Measurements from ENCODE around the gene THSD7A.

THSD7A gene

GRCh38 chr7:11831736-11832495 lies at the start of gene THSD7A:
TSS of gene THSD7A (minus strand) at chr7:11832198. CDS start at chr7:11831946, 252 bp downstream.
- DNase-seq = no peak

GRCh38 chr7:11881680-11882079 lies 49.7 kb upstream of the THSD7A start:
- no peak for DNase-seq

DNA sequence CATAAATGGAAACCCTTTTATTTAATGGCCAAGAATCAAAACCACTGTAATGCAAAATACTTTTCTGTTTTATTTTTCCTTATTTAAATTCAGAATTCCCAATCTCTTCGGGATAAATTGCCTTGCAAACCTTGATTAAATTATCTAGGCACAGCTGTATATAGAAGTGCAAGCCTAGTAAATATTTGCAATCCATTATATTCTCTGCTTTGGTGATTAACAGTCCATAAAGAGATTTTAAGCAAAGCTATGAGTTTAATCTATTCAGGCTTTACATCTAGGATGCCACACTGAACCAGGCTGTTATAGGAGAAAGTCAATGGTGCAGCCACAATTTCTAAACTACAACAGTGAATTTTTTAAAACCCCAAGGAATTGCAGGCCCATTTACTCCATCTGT lies 43.6 kb upstream of the THSD7A start:
- DNase-seq = no peak

DNA sequence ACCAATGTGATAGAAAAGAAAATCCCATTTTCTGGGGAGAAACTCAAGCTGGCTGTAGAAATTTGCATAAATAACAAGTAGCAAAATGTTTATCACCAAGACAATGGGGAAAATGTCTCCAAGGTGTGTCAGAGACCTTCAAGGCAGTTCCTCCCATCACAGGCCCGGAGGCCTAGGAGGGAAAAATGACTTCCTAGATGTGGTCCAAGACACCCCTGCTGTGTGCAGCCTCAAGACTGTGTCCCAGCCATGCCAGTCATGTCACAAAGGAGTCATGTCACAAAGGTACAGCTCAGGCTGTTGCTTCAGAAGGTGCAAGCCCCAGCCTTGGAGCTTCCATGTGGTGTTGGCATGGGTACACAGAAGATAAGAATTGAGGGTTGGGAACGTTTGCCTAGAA lies 33.7 kb upstream of the THSD7A start:
- DNase-seq = no peak

DNA sequence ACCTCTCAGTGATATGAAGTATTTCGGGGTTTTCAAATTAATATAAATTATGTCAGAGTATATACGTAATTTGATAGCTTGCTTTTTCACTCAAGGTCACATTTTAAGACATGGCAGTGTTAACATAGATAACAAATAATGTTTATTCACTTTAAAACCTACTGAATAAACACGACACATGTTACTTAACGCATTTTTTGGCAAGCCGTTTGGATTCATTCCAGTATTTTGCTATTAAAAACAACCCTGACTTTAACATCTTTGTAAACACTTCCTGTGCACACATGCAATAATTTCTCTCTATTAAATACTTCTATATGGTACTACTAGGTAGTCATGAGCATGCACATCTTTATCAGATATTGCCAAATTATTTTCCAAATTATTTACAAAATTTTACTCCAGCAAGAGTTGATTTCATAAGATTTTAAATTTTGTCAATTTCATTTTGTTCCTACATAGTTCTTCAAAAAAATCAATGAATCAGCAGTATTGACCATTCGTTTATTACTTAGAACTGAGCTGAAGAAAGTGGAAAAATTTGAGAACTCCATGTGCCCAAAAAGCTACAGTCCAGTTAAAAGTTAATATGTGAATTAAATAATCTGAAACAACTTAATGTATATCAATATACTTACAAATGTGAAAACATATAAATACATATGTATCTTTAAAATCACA lies 26.8 kb upstream of the THSD7A start:
- DNase-seq = no peak

DNA sequence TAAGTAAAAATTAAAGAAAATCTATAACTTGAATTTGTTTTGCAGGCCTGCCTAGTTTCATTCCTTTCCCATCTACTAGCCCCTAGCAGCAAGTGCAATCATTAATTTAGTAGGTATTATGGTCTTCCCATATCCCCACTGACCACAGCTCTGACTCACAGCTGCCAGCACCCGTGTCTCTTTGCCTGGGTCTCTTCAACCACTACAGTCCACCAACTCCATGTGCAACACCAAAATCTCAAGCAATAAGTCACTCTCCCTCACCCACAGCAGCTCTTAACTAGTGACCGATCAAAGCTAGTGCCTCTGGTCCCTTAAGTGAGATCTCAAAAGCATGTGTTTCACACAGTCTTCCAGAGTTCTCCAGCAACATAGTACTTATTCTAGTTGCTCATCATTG lies 26.0 kb upstream of the THSD7A start:
- no peak for DNase-seq

DNA sequence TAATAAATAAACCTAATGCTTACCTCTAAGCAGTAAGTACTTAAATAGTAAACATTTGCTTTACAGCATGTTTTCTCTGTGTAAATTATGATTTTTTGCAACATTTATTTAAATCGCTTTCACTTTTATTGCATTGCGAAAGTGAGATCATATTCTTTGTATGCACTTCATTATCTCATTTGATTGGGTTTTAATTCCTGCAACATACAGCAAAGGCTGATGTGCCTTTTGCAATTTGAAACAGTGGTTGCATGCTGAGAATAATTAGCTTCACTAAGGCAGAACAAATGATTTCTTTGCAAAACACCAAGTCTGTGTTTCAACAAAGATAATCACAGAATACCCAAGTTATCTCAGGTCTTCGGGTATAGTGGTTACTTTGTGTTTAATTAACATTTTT lies 16.3 kb upstream of the THSD7A start:
- no peak for DNase-seq

DNA sequence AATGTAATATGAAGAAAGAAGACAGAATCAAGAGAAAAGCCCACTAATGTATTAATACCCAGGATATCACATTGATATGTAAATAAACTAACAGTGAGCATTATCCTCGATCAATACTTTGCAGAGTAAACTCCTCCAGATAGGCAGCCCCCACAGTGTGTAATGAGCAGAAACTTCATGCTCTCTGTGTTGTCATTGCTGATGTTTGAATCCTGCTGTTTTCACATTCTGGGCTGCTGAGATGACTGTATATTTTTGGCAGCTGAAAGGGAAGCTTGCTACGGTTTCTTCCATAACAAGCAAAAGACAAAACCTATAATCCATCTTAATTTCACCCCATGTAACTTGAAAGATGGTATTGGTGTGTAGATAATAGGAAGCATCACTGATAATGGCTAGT lies 15.3 kb upstream of the THSD7A start:
- no peak for DNase-seq

GRCh38 chr7:11846361-11846955 lies 14.5 kb upstream of the THSD7A start:
- no peak for DNase-seq

- DNase-seq = no peak
Measured at GRCh38 chr7:11843113-11843765, 11.2 kb upstream of the THSD7A start.

- no peak for DNase-seq
Measured at GRCh38 chr7:11841657-11842056, 9.7 kb upstream of the THSD7A start.

DNA sequence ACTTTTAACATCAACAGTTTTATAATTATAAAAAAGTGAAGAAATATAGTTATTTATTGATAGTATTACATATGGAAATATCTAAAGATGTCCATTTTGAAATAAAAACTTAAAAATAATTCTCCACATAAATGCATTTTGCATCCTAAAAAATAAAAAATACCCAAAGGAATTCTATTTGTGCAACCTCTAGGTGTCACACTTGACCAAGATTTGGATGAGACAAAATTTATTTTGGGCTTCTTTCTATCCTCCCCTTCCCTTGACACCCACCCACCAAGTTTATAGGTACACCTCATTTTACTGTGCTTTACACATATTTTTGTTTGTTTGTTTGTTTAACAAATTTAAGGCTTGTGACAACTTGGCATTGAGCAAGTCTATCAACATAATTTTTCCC lies 3.3 kb upstream of the THSD7A start:
- DNase-seq = no peak

- no peak for DNase-seq
Measured at GRCh38 chr7:11833431-11833830, 1.4 kb upstream of the THSD7A start.

DNA sequence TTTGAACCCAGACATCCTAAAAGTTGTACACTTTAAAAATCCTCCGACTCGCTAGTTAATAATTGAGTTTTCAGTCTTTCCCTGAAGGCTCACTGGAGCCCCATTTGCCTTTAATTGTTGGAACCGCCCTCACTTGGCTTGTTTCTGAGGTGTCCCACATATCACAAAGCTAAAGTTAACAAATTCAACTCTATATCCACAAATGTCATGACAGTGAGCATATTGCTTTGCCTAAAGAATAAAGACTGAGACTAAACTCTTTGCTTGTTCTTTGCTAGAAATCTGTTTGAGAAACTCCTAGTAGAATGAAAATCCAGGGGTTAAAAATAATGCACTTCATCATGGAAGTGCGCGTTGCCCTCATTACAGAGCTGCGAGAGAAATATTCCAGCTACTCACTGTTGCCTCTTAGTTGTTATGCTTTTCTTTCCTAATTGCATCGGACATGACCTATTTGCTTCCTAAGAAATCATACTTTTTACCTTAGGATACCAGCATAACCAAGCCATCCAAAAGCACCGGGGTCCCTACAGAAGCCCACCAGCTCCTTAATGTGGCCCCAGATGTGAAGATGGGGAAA lies 752 bp downstream of the THSD7A start:
- DNase-seq = no peak

GRCh38 chr7:11830582-11831155 lies 1.3 kb downstream of the THSD7A start:
- no peak for DNase-seq

GRCh38 chr7:11829954-11830353 lies 2.0 kb downstream of the THSD7A start:
- no peak for DNase-seq

DNA sequence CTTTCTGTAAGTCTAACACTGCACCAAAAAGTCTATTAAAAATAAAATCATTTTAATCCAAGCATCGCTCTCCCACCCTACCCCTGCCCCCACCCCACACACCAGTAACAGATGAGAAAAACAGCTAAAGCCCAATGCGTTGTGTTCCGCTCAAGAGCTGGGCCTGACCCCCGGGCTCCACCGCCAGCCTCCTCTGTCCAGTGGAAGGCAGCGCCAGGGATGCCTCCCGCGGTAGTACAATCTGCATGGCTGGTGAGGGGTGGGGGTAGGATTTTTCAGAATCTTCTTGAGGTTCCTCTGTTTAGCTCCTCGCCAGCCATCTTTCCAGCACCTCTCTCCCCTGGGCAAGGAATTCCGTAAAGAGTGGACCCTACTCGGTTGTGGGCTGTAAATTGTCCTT lies 12.1 kb downstream of the THSD7A start:
- no peak for DNase-seq

DNA sequence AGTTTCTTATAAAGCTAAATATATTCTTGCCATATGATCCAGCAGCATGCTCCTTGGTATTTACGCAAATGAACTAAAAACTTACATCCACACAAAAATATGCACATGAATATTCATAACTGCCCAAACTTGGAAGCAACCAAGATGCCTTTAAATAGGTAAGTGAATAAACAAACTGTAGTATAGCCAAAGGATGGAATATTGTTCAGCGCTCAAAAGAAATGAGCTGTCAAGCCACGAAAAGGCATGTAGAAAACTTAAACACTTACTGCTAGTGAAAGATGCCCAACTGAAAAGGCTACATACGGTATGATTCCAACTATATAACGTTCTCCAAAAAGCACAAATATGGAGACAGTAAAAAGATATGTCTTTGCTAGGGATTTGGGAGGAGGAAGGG lies 12.7 kb downstream of the THSD7A start:
- no peak for DNase-seq

DNA sequence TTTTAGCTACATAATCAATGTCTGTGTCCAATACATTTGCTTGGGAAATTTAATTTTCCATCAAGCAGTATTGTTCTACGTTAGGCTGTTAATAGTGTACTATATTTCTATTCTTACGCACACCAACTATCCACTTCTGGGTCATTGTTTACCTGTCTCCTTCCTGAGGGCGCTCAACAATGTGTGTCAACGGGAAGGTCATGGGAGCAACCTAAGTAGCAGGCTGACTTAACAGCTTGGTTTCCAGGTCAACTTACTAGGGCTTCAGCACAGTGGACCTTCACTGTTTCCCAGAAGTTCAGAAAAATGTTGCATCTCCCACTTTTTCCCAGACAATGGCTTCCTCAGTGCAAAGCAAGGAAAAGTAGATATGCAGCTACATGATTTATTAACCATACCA lies 13.7 kb downstream of the THSD7A start:
- no peak for DNase-seq

- no peak for DNase-seq
Measured at GRCh38 chr7:11817111-11817740, 14.8 kb downstream of the THSD7A start.

DNA sequence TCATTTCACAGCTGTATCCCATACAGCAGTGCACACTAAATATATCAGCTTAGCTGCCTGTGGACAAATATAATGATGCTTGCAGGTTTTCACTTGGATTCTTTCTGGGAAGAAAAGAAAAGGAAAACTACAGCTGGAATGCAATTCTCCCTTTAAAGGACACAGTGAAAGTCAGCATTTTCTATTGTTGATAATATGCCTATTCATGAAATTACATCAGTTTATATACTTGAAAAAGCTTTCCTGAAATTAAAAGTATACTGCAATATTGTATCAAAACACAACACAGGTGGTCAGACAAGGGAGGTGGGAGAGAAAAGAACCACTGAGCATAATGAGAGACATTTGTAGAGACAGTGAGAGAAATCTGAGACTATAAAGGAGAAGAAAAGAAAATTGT lies 20.3 kb downstream of the THSD7A start:
- DNase-seq = no peak

- no peak for DNase-seq
Measured at GRCh38 chr7:11810043-11810625, 21.9 kb downstream of the THSD7A start.
